ENCODE measurements around the gene TSHR.

Gene TSHR

DNA sequence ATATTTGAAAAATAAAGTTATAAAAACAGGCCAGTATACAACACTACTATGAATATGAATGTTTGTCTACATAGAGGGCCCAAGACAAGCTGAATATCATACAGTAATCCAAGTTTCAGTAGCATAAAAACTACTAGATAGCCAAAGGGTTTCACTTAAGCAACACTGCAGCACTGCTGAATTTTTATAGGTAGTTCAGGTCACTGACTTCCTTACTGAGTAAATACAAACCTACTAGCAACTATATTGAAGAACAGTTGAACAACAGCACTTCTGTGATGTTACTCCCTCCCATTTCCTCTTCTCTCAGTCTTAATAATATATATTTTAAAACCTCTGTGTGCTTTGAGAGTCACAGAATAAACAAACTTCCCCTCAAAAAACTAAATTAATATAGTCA, 222.6 kb downstream of the TSHR start:
- no peak for DNase-seq (ENCODE audit: low read depth)

GRCh38 chr14:81179631-81180030, 224.2 kb downstream of the TSHR start:
- no peak for DNase-seq (ENCODE audit: low read depth)

DNA sequence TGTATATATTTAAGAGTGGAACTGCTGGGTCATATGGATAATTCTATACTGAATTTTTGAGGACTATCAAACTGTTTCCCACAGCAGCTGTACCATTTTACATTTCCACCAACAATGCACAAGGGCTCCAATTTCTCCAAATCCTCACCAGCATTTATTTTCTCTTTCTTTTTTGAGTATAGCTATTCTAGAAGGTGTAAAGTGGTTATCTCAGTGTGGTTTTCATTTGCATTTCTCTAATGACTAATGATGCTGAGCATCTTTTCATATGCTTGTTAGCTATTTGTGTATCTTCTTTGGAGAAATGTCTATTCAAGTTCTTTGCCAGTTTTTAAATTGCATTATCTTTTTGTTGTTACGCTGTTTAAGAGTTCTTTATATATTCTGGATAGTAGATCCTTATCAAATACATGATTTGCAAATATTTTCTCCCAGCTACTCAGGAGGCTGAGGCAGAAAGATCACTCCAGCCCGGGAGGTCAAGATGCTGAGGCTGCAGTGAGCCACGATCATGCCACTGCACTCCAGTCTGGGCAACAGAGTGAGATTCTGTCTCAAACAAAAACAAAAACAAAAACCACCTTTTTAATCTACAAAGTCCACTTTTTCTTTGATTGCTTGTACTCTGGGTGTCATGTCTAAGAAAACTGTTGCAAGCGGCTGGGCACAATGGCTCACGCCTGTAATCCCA, 232.6 kb downstream of the TSHR start:
- no peak for DNase-seq (ENCODE audit: low read depth)

DNA sequence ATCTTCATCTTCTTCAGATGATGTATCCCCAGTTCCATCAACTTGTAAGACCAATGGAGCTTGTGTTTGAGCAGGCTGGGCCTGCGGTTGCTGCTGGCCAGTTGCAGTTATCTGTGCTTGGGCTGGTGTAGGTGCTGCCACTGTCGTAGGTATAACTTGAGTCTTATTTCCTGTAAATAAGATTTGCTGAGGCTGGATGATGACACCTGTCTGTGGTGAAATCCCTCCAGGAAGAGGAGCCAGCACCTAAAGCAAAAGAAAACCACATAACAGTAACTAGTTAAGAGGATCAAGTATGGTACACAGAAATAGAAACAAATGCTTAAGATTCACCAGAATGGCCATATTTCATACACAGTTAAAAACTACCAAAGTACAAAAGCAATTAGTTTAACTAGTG, 237.2 kb downstream of the TSHR start:
- DNase-seq (ENCODE audit: low read depth) = no peak

DNA sequence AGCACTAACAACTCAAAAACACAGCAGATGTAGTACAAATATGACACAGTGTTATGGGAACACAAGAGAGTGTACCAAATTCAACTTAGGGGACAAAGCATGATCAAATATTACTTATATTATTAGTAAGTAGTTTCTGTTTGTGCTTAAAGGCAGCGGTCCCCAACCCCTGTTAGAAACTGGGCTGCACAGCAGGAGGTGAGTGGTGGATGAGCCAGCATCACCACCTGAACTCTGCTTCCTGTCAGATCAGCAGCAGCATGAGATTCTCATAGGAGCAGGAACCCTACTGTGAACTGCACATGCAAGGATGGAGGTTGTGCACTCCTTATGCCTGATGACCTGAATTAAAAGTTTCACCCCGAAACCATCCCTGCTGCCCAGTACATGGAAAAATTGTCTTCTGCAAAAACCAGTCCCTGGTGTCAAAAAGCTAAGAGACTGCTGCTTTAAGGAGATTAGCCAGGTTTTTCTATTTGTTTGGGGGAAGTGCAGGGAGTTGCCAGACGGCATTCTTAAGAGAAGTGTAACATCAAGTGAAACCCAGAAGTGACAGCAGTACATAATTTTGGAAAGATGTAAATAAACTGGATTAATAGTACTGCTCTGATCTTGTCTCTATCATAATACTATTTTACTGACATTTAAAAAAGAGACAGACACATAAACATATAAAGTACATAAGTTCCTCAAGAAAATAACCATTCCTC, 238.7 kb downstream of the TSHR start:
- DNase-seq (ENCODE audit: low read depth) = no peak

All from T-helper 22 cell (primary cell).